B cell (primary cell): Measurements from ENCODE around the gene PIP5KL1. TPM values are rescaled to one million over a fixed set of nuclear protein-coding genes. Genes with fewer than 3 reads are reported as not detected.
A peak's percentile ranks its signal among the peaks of the same experiment; 100 is the strongest.

ENCODE experiments used
- ATAC-seq: fragments of 200-7000 bp; cut with Tn5 transposase; one replicate; pipeline ENCODE4 v1.10.0; 2021; ENCODE audit warnings: low read depth, mild to moderate bottlenecking, moderate number of reproducible peaks, moderate library complexity
- CTCF ChIA-PET: fragments of 350-600 bp; sonication (Branson Sonifier 250); formaldehyde crosslinking; loops from one replicate; lab custom pipeline; 2021; ENCODE audit warnings: antibody characterized with exemption, inconsistent platforms; lab: Charles Lee
- POLR2A ChIA-PET: fragments of 350-600 bp; sonication (Branson Sonifier 250); formaldehyde crosslinking; loops from one replicate; lab custom pipeline; 2021; ENCODE audit warnings: antibody characterized with exemption; lab: Charles Lee
- DNase-seq: peaks from one replicate; pipeline ENCODE4 v3.0.0; 2013
- H2AFZ ChIP-seq: 2 replicates; pipeline ENCODE4 v1.6.1; 2012; ENCODE audit warnings: mild to moderate bottlenecking, low read depth, low read length; ENCODE audit not compliant: insufficient read depth, poor library complexity, severe bottlenecking
- H3K27ac ChIP-seq, 2 donors: 1 replicate in 1 of 2; 2 replicates in 1 of 2; pipeline ENCODE4 v1.5.1; 2012 to 2013; ENCODE audit warnings: low read length in 2 of 2, mild to moderate bottlenecking in 2 of 2, moderate library complexity in 1 of 2
- H3K27me3 ChIP-seq, 4 experiments: fragments of 200-600 bp in 1 of 4; sonication (generic) in 1 of 4; replicated peaks in 1 of 4; 1 replicate in 2 of 4; 2 replicates in 2 of 4; pipeline versions ENCODE4 v1.6.1 to v1.7.0; 2013 to 2016; ENCODE audit warnings: low read length in 3 of 4, mild to moderate bottlenecking in 2 of 4, mixed read lengths in 1 of 4, moderate library complexity in 1 of 4; ENCODE audit not compliant: insufficient read depth in 4 of 4, control insufficient read depth in 3 of 4; ENCODE audit errors: control extremely low read depth in 1 of 4
- H3K36me3 ChIP-seq, 2 experiments: replicated peaks in 1 of 2; 1 replicate in 1 of 2; 2 replicates in 1 of 2; pipeline versions ENCODE4 v1.6.1 to v1.7.1; 2013; ENCODE audit warnings: low read length in 1 of 2; ENCODE audit not compliant: insufficient read depth in 2 of 2, control insufficient read depth in 1 of 2; ENCODE audit errors: control extremely low read depth in 1 of 2, extremely low read depth in 1 of 2
- H3K4me1 ChIP-seq, 2 donors: fragments of 200-600 bp in 1 of 2; sonication (generic) in 1 of 2; 1 replicate in 1 of 2; 2 replicates in 1 of 2; pipeline versions ENCODE4 v1.5.1 to v1.6.1; 2013 to 2017; ENCODE audit warnings: low read length in 2 of 2; ENCODE audit not compliant: control insufficient read depth in 2 of 2, insufficient read depth in 2 of 2
- H3K4me2 ChIP-seq: replicated peaks from 2 replicates; pipeline ENCODE3; 2012; ENCODE audit warnings: mild to moderate bottlenecking, low read depth, low read length; ENCODE audit not compliant: poor library complexity, severe bottlenecking
- H3K4me3 ChIP-seq, 5 experiments: fragments of 200-600 bp in 1 of 5; sonication (generic) in 1 of 5; 1 replicate in 3 of 5; 2 replicates in 2 of 5; pipeline versions ENCODE4 v1.5.1 to v1.7.0; 2011 to 2016; ENCODE audit warnings: low read length in 4 of 5, mild to moderate bottlenecking in 4 of 5, low read depth in 2 of 5, control low read depth in 1 of 5, moderate library complexity in 1 of 5; ENCODE audit not compliant: insufficient read depth in 1 of 5; ENCODE audit errors: control extremely low read depth in 1 of 5, extremely low read depth in 1 of 5
- H3K79me2 ChIP-seq: fragments of 200-600 bp; sonication (generic); one replicate; pipeline ENCODE4 v1.6.0; 2016; ENCODE audit warnings: low read length; ENCODE audit not compliant: control insufficient read depth, insufficient read depth
- H3K9ac ChIP-seq: fragments of 200-600 bp; sonication (generic); 2 replicates; pipeline ENCODE4 v1.6.1; 2017; ENCODE audit warnings: mild to moderate bottlenecking, low read length, moderate library complexity
- H3K9me3 ChIP-seq, 3 donors: one replicate each; pipeline versions ENCODE4 v1.6.1 to v1.7.1; 2013; ENCODE audit warnings: low read length in 2 of 3; ENCODE audit not compliant: control insufficient read depth in 2 of 3, insufficient read depth in 1 of 3; ENCODE audit errors: control extremely low read depth in 1 of 3
- H4K20me1 ChIP-seq: 2 replicates; pipeline ENCODE4 v1.6.0; 2012; ENCODE audit warnings: mild to moderate bottlenecking, low read length; ENCODE audit not compliant: insufficient read depth, control insufficient read depth, poor library complexity, severe bottlenecking
- H3K27ac Mint-ChIP-seq: one replicate; pipeline ENCODE4 v1.8.0; 2021; ENCODE audit warnings: mixed read lengths
- H3K27me3 Mint-ChIP-seq: one replicate; pipeline ENCODE4 v1.8.0; 2021; ENCODE audit warnings: mixed read lengths
- H3K4me1 Mint-ChIP-seq: one replicate; pipeline ENCODE4 v1.8.0; 2021; ENCODE audit warnings: mixed read lengths
- H3K4me3 Mint-ChIP-seq: one replicate; pipeline ENCODE4 v1.8.0; 2021; ENCODE audit warnings: mixed read lengths
- H3K9me3 Mint-ChIP-seq: one replicate; pipeline ENCODE4 v1.8.0; 2022; ENCODE audit warnings: mixed read lengths; ENCODE audit not compliant: insufficient read depth
- CTCF ChIP-seq: fragments of 200-600 bp; IDR thresholded peaks from one replicate; pipeline ENCODE4 v1.8.0; 2022; ENCODE audit warnings: antibody characterized with exemption, mild to moderate bottlenecking
- EZH2 ChIP-seq: IDR thresholded peaks from 2 replicates; pipeline ENCODE4 v1.6.1; 2012; ENCODE audit warnings: borderline replicate concordance, low read depth, mild to moderate bottlenecking, moderate library complexity, low read length; ENCODE audit not compliant: insufficient read depth, poor library complexity, severe bottlenecking
- WGBS: methylation state at CpG from one replicate; pipeline ENCODE4 v1.1.5; 2013; ENCODE audit warnings: missing lambda C conversion rate; ENCODE audit not compliant: insufficient coverage; 5-methylcytosine and 5-hydroxymethylcytosine counted together
- intact Hi-C: fragments of 100-400 bp; cut with micrococcal nuclease; formaldehyde crosslinking; loops from one replicate; pipeline ENCODE4 v1.10.0; 2022
- polyA plus RNA-seq: library from polyadenylated mRNA; depleted of rRNA; stranded (reverse); fragments of >200 nt; gene quantifications from 2 replicates; pipeline ENCODE4 v1.2.3, GENCODE V29; 2012
- total RNA-seq, 2 donors: library from RNA; stranded (reverse); fragments of 120-200 nt in 1 of 2; gene quantifications; 1 replicate in 1 of 2; 2 replicates in 1 of 2; pipeline versions ENCODE4 v1.2.3 to v1.2.4, GENCODE V29; 2013 to 2022

Gene PIP5KL1
- total and polyA plus RNA-seq, 2 donors (not counting 1 experiment from before 2014, with no cell fraction given), result 0.75 to 1.4 TPM

- Mint-ChIP-seq H3K4me3 (peak overlapping the region; percentile 54), H3K4me1 (peaks cover 35% of the 10 kb centered on the region), H3K27ac (peak overlapping the region; percentile 41), H3K9me3 (no peaks in the 10 kb centered on the region), H3K27me3 (peaks cover 14% of the 10 kb centered on the region)
- Histone ChIP-seq H3K4me2 (no peak overlapping the region), H3K36me3 (no peaks in the 10 kb centered on the region), H3K4me3 (no peak overlapping the region), H3K27me3 (peaks cover 0 to 41% (median 13%) of the 10 kb centered on the region in 4 experiments), H4K20me1 (peaks cover 5% of the 10 kb centered on the region), H3K9me3 (peaks cover 0 to 3% (median 0%) of the 10 kb centered on the region in 3 donors), H2AFZ (no peak overlapping the region), H3K9ac (no peak overlapping the region), H3K27ac (no peak overlapping the region), H3K79me2 (peaks cover 5% of the 10 kb centered on the region), H3K4me1 (peaks cover 33 to 40% of the 10 kb centered on the region in 2 donors)
- intact Hi-C loops, result no loop called here
- CTCF ChIA-PET, result interaction anchor here (0.6 to 1.9 kb wide), 3 partner anchors 7 to 158 kb away, joined by 3 to 12 read pairs (median 4); no protein-coding TSS in a partner anchor
- POLR2A ChIA-PET, result interaction anchor here (0.6 to 0.7 kb wide), 2 partner anchors 26 to 37 kb away, joined by 3 to 4 read pairs; no protein-coding TSS in a partner anchor
- ATAC-seq, result no peak
- DNase-seq, result no peak
- no peak for TF ChIP-seq CTCF
- TF ChIP-seq EZH2, result no peak
- 76% methylated on average over 11 of the region's 11 CpGs for WGBS
These were observed 1.6 kb downstream of the PIP5KL1 start for GRCh38 chr9:127928676-127929624.
